Measurements from ENCODE around the gene OLFML2A. TPM values are rescaled to one million over a fixed set of nuclear protein-coding genes. Genes with fewer than 3 reads are reported as not detected.
A peak's percentile ranks its signal among the peaks of the same experiment; 100 is the strongest.
"Not testable (repeated sequence)": the region's sequence is repeated elsewhere in the genome, so short reads cannot be mapped to it uniquely, and the experiment has no call there.

OLFML2A gene
- total and polyA plus RNA-seq, 10 donors = 3.0 to 187 (median 117) TPM

GRCh38 chr9:124771867-124772679 lies 4.9 kb upstream of the OLFML2A start:
- H3K9me3 ChIP-seq = no peaks in the 10 kb centered on the region
- H3K27me3 ChIP-seq (replicated peaks in 1 of 7) = peaks cover 0 to 76% (median 41%) of the 10 kb centered on the region in 7 donors
- DNase-seq = peak; percentile 91
- peak in 1 of 3 donors; percentile 15 for TF ChIP-seq POLR2A (IDR thresholded peaks at IDR 0.05)
- peak in 1 of 3 donors; percentile 19 for TF ChIP-seq POLR2AphosphoS5 (IDR thresholded peaks at IDR 0.05)
- TF ChIP-seq, protein P1, sequence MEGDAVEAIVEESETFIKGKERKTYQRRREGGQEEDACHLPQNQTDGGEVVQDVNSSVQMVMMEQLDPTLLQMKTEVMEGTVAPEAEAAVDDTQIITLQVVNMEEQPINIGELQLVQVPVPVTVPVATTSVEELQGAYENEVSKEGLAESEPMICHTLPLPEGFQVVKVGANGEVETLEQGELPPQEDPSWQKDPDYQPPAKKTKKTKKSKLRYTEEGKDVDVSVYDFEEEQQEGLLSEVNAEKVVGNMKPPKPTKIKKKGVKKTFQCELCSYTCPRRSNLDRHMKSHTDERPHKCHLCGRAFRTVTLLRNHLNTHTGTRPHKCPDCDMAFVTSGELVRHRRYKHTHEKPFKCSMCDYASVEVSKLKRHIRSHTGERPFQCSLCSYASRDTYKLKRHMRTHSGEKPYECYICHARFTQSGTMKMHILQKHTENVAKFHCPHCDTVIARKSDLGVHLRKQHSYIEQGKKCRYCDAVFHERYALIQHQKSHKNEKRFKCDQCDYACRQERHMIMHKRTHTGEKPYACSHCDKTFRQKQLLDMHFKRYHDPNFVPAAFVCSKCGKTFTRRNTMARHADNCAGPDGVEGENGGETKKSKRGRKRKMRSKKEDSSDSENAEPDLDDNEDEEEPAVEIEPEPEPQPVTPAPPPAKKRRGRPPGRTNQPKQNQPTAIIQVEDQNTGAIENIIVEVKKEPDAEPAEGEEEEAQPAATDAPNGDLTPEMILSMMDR (IDR thresholded peaks at IDR 0.05 in 8 of 11, conservative IDR thresholded peaks at IDR 0.05 in 3 of 11) = peak; percentile 79 to 96 (median 90)
- intact Hi-C loops (cut with DNase I; ENCODE audit: low total_unique reads) = loop anchor here (5.0 to 10.0 kb wide), 2 partner anchors 375 to 603 kb away; no protein-coding TSS in a partner anchor
- WGBS, 5 donors = 22 to 26% (median 24%) methylated on average over 35 to 39 of the region's 39 CpGs
- peak overlapping the region in 7 of 8 donors; percentile 53 to 91 (median 73) for H3K27ac ChIP-seq
- H3K36me3 ChIP-seq = no peaks in the 10 kb centered on the region
- H3K4me3 ChIP-seq = peak overlapping the region; percentile 88 to 100 (median 94)
- H3K4me1 ChIP-seq = peaks cover 26 to 85% (median 57%) of the 10 kb centered on the region in 6 donors

DNA sequence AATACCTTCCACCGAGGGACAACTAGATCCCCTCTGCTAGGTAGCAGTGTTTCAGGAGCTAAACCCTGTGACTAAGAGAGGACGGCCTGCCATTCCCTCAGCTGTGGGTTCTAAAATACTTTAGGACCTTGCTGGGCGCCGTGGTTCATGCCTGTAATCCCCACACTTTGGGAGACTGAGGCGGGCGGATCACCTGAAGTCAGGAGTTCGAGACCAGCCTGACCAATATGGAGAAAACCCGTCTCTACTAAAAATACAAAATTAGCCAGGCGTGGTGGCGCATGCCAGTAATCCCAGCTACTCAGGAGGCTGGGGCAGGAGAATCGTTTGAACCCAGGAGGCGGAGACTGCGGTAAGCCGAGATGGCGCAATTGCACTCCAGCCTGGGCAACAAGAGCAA lies 4.1 kb upstream of the OLFML2A start:
- peaks cover 0 to 76% (median 37%) of the 10 kb centered on the region in 7 donors for H3K27me3 ChIP-seq (replicated peaks in 1 of 7)
- H3K9me3 ChIP-seq, H3K27ac ChIP-seq, H3K36me3 ChIP-seq, H3K4me3 ChIP-seq: not testable (repeated sequence)
- H3K4me1 ChIP-seq = peaks cover 26 to 84% (median 62%) of the 10 kb centered on the region in 6 donors
- intact Hi-C loops (cut with DNase I; ENCODE audit: low total_unique reads) = loop anchor here (5.0 to 10.0 kb wide), 2 partner anchors 374 to 602 kb away; no protein-coding TSS in a partner anchor
- DNase-seq = peak; percentile 68
- WGBS, 5 donors = 87 to 93% (median 90%) methylated on average over 15 of the region's 15 CpGs

GRCh38 chr9:124773473-124774128 lies 3.3 kb upstream of the OLFML2A start:
- H3K27me3 ChIP-seq (replicated peaks in 1 of 7) = peaks cover 0 to 69% (median 30%) of the 10 kb centered on the region in 7 donors
- H3K27ac ChIP-seq = no peak overlapping the region
- peaks cover 26 to 82% (median 58%) of the 10 kb centered on the region in 6 donors for H3K4me1 ChIP-seq
- no peak overlapping the region for H3K4me3 ChIP-seq
- no peak for DNase-seq
- intact Hi-C loops (cut with DNase I; ENCODE audit: low total_unique reads) = loop anchor here (2.0 to 10.0 kb wide), 3 partner anchors 79 to 601 kb away; partner anchors contain the start of gene WDR38
- H3K36me3 ChIP-seq = no peaks in the 10 kb centered on the region
- TF ChIP-seq POLR2A (IDR thresholded peaks at IDR 0.05) (no peak), POLR2AphosphoS5 (IDR thresholded peaks at IDR 0.05) (no peak)
- TF ChIP-seq, protein P1 (IDR thresholded peaks at IDR 0.05 in 8 of 11, conservative IDR thresholded peaks at IDR 0.05 in 3 of 11) = no peak
- no peaks in the 10 kb centered on the region for H3K9me3 ChIP-seq
- WGBS, 5 donors = 63 to 87% (median 78%) methylated on average over 1 of the region's 1 CpG

- Histone ChIP-seq H3K9me3 (no peaks in the 10 kb centered on the region), H3K36me3 (no peaks in the 10 kb centered on the region), H3K27ac (peak overlapping the region in 1 of 8 donors; percentile 26), H3K27me3 (replicated peaks in 1 of 7) (peaks cover 0 to 62% (median 23%) of the 10 kb centered on the region in 7 donors), H3K4me1 (peaks cover 25 to 82% (median 55%) of the 10 kb centered on the region in 6 donors), H3K4me3 (no peak overlapping the region)
- 34 to 44% (median 37%) methylated on average over 15 of the region's 15 CpGs for WGBS, 5 donors
- TF ChIP-seq POLR2A (IDR thresholded peaks at IDR 0.05) (no peak), POLR2AphosphoS5 (IDR thresholded peaks at IDR 0.05) (peak in 1 of 3 donors; percentile 35)
- TF ChIP-seq, protein P1 (IDR thresholded peaks at IDR 0.05 in 8 of 11, conservative IDR thresholded peaks at IDR 0.05 in 3 of 11) = peak; percentile 82 to 94 (median 90)
- DNase-seq = peak; percentile 93
- intact Hi-C loops (cut with DNase I; ENCODE audit: low total_unique reads) = loop anchor here (2.0 to 10.0 kb wide), 3 partner anchors 78 to 600 kb away; partner anchors contain the start of gene WDR38
Measured at GRCh38 chr9:124774129-124774978, 2.6 kb upstream of the OLFML2A start.

All from spleen (tissue), 11 donors.